K562 (cell line): ENCODE data around the gene CDK1.

Source experiments
- CHCHD3 ChIP-seq: fragments of 250-450 bp; sonication (Bioruptor Pico); IDR thresholded peaks from 2 replicates; pipeline ENCODE4 v2.1.2; 2022; ENCODE audit warnings: mild to moderate bottlenecking
- NR1H2 ChIP-seq: sonication (generic); formaldehyde crosslinking; IDR thresholded peaks from 2 replicates; pipeline ENCODE4 v1.4.0; 2020; ENCODE audit warnings: mild to moderate bottlenecking, missing genetic modification reagents
- POLR2A ChIP-seq: fragments of 450-650 bp; conservative IDR thresholded peaks from 2 replicates; pipeline ENCODE4 v1.6.1; 2016
- RNF2 ChIP-seq: sonication (generic); IDR thresholded peaks from 2 replicates; pipeline ENCODE4 v1.6.1; 2016
- SMAD3 ChIP-seq: fragments of 450-650 bp; formaldehyde crosslinking; conservative IDR thresholded peaks from 2 replicates; pipeline ENCODE4 v1.4.0; 2020; ENCODE audit warnings: mild to moderate bottlenecking
- SMARCA4 ChIP-seq: fragments of 450-650 bp; IDR thresholded peaks from 2 replicates; pipeline ENCODE4 v1.6.1; 2016
- ZFP1 ChIP-seq: fragments of 450-650 bp; formaldehyde crosslinking; IDR thresholded peaks from 2 replicates; pipeline ENCODE4 v1.4.0; 2020; ENCODE audit warnings: mild to moderate bottlenecking, mixed read lengths
- TF ChIP-seq, protein P1 (sequence below): sonication (generic); formaldehyde crosslinking; IDR thresholded peaks from 2 replicates; pipeline ENCODE4 v1.9.0; 2022; ENCODE audit warnings: mild to moderate bottlenecking, missing genetic modification reagents

DNA sequence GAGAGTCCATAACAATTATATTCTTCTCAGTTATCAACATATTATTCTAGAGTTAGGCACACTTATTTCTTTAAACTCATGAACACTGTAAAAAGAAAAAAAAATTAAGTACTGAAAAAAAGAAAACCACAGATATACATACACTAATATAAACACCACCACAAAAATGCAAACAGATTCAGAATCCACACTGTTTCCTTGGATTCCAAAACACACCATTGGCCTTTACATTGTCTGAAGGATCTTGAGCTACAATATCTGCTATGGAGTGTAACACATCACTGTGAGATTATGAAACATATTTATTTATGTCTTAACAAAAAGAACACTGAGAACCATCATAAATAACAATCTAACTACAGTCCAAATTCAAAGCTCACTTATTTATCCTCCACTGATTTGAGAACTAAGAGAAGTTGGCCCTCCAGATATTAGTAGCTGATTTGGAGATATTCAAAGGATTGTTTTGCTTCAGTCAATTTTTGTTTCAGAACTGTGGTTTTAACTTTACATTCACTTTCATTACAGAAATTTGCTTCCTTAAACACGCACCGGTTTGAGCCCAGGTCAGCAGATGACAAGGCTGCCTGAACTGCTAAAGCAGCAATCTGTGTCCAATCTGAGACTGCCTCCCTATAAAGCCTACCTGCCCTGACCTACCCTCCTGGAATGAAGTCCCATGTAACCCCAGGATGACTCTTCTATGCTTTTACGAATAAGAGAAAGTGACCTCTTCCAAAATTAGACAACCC, 47.0 kb upstream of the CDK1 start:
- TF ChIP-seq RNF2 (no peak), ZFP1 (CRISPR knock-in tag) (no peak), NR1H2 (CRISPR knock-in tag) (no peak), POLR2A (no peak), SMARCA4 (no peak), CHCHD3 (no peak), SMAD3 (CRISPR knock-in tag) (no peak)
- TF ChIP-seq, protein P1, sequence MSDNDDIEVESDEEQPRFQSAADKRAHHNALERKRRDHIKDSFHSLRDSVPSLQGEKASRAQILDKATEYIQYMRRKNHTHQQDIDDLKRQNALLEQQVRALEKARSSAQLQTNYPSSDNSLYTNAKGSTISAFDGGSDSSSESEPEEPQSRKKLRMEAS (CRISPR knock-in tag), result no peak
